LNCAP (cell line): ENCODE results near the gene PDE4D.

Experiments
- CTCF ChIP-seq: fragments of 450-650 bp; IDR thresholded peaks from 2 replicates; pipeline ENCODE4 v1.5.1; 2017; ENCODE audit warnings: mild to moderate bottlenecking

The PDE4D gene

GRCh38 chr5:59169768-59170150 is 723.8 kb downstream of the PDE4D start:
- TF ChIP-seq CTCF = no peak

- no peak for TF ChIP-seq CTCF
Measured at GRCh38 chr5:59169081-59169767, 724.3 kb downstream of the PDE4D start.

- TF ChIP-seq CTCF = no peak
Measured at GRCh38 chr5:59168067-59168466, 725.5 kb downstream of the PDE4D start.

GRCh38 chr5:59164041-59164830 is 729.3 kb downstream of the PDE4D start:
- TF ChIP-seq CTCF = no peak

GRCh38 chr5:59161221-59162105 is 732.1 kb downstream of the PDE4D start:
- no peak for TF ChIP-seq CTCF

- TF ChIP-seq CTCF = no peak
Measured at GRCh38 chr5:59158637-59159391, 734.7 kb downstream of the PDE4D start.

GRCh38 chr5:59158165-59158564 is 735.4 kb downstream of the PDE4D start:
- no peak for TF ChIP-seq CTCF
